ENCODE measurements around the gene ASS1. TPM values are rescaled to one million over a fixed set of nuclear protein-coding genes. Genes with fewer than 3 reads are reported as not detected.

ASS1 gene
- total and polyA plus RNA-seq, 2 of the 13 experiments (the other 11 are each of a cell fraction or from before 2014, with no cell fraction given) = 77.6 to 122 TPM

- peaks cover 20% of the 10 kb centered on the region for H3K4me1 ChIP-seq (ENCODE audit: insufficient read depth, low read length)
- no peak for ATAC-seq
- no peaks in the 10 kb centered on the region for H3K9me3 ChIP-seq (ENCODE audit: low read length)
- no peaks in the 10 kb centered on the region for H3K79me2 ChIP-seq (ENCODE audit: insufficient read depth, low read length)
- in situ Hi-C loops (cut with HindIII; ENCODE audit: extremely low pct_ligation_motif_present, low pct_unique_long_range_greater_than_20kb) = no loop called here
- H3K4me2 ChIP-seq (ENCODE audit: low read depth, low read length) = no peak overlapping the region
- no TSS peak for BruUV-seq (replicated peaks)
- no peaks in the 10 kb centered on the region for H3K36me3 ChIP-seq (replicated peaks in 1 of 2; ENCODE audit: control insufficient read depth in 1 of 2, insufficient read depth in 2 of 2, low read length in 2 of 2)
- WGBS (ENCODE audit: low lambda C conversion rate) = 48% methylated on average over 17 of the region's 17 CpGs
- intact Hi-C loops (cut with micrococcal nuclease; ENCODE audit: unreplicated experiment) = no loop called here
- H3K4me3 ChIP-seq (replicated peaks in 1 of 3; ENCODE audit: insufficient read depth in 1 of 3, low read depth in 2 of 3, low read length in 3 of 3) = no peak overlapping the region
- CTCF ChIA-PET (ENCODE audit: low intra/inter-chr PET ratio, low total read pairs) = no interaction called here
- DNase-seq (ENCODE audit: low spot score) = no peak
- H4K20me1 ChIP-seq (ENCODE audit: insufficient read depth, low read length) = no peaks in the 10 kb centered on the region
- H2AFZ ChIP-seq (ENCODE audit: low read length) = no peak overlapping the region
- FAIRE-seq = no peak
- no peak overlapping the region for H3K27ac ChIP-seq (ENCODE audit: extremely low read length, insufficient read depth, low read length)
- H3K27me3 ChIP-seq (ENCODE audit: control insufficient read depth in 1 of 2, insufficient read depth in 2 of 2, low read length in 2 of 2) = peaks cover 4 to 32% of the 10 kb centered on the region in 2 experiments; a peak in 4 of 5 replicates
- TF ChIP-seq, protein P1, sequence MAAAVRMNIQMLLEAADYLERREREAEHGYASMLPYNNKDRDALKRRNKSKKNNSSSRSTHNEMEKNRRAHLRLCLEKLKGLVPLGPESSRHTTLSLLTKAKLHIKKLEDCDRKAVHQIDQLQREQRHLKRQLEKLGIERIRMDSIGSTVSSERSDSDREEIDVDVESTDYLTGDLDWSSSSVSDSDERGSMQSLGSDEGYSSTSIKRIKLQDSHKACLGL (CRISPR knock-in tag; IDR thresholded peaks at IDR 0.05) = no peak
- TF ChIP-seq BRF2 (CRISPR knock-in tag; IDR thresholded peaks at IDR 0.05) = no peak
- no peak for TF ChIP-seq RBM39 (IDR thresholded peaks at IDR 0.05; ENCODE audit: low read depth, low read length, poor library complexity, severe bottlenecking)
- TF ChIP-seq ZNF142 (CRISPR knock-in tag; IDR thresholded peaks at IDR 0.05) = no peak
- TF ChIP-seq ZBTB42 (CRISPR knock-in tag; IDR thresholded peaks at IDR 0.05) = no peak
- no peak for TF ChIP-seq SMARCE1 (IDR thresholded peaks at IDR 0.05; ENCODE audit: borderline replicate concordance)
- no peak for TF ChIP-seq PHF8 (CRISPR knock-in tag; IDR thresholded peaks at IDR 0.05)
- no peak for TF ChIP-seq ZNF18 (CRISPR knock-in tag; IDR thresholded peaks at IDR 0.05; ENCODE audit: insufficient replicate concordance)
- no peak for TF ChIP-seq GATA4 (IDR thresholded peaks at IDR 0.05; ENCODE audit: borderline replicate concordance, low read depth)
- no peak for TF ChIP-seq NPAS2 (CRISPR knock-in tag; IDR thresholded peaks at IDR 0.05; ENCODE audit: borderline replicate concordance)
- TF ChIP-seq ZNF558 (CRISPR knock-in tag; IDR thresholded peaks at IDR 0.05; ENCODE audit: borderline replicate concordance) = no peak
- no peak for TF ChIP-seq ZNF782 (CRISPR knock-in tag; IDR thresholded peaks at IDR 0.05; ENCODE audit: borderline replicate concordance)
- TF ChIP-seq HMGA1 (CRISPR knock-in tag; conservative IDR thresholded peaks at IDR 0.05) = no peak
- POLR2A ChIA-PET = no interaction called here
- no peak overlapping the region for H3K9ac ChIP-seq (ENCODE audit: insufficient read depth, low read depth, low read length)
Observed at GRCh38 chr9:130421154-130421801, 23.5 kb upstream of the ASS1 start.

Data from HepG2 (cell line).